ENCODE measurements around the gene B3GNT9. TPM values are rescaled to one million over a fixed set of nuclear protein-coding genes. Genes with fewer than 3 reads are reported as not detected.

The B3GNT9 gene
- total and polyA plus RNA-seq, 2 of the 8 experiments (the other 6 are each of a cell fraction or from before 2014, with no cell fraction given), result 3.5 to 9.0 TPM

DNA sequence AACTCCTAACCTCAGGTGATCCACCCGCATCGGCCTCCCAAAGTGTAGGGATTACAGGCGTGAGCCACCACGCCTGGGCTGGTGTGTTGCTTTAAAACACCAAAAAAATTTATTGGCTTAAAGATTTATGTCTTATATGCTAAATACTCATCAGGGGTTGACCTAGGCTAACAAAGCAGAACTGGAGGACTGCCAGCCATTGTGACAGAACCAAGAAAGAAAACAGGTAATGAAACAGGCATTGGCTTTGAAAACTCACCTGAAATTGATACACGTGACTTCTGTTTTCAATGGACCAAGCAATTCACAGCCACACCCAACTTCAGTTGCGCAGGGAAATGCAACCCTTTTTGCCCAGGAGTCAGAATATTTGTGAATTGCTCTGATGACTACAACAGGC, 46.0 kb downstream of the B3GNT9 start:
- no peak for DNase-seq (ENCODE audit: low read depth in 1 of 2, low spot score in 2 of 2)
- H4K5ac ChIP-seq (ENCODE audit: insufficient read length, low read depth, low read length), result no peak overlapping the region
- no peak overlapping the region for H2BK20ac ChIP-seq (ENCODE audit: low read length)
- H2AFZ ChIP-seq (ENCODE audit: low read length), result no peak overlapping the region
- H2AK5ac ChIP-seq (ENCODE audit: low read depth, low read length), result no peak overlapping the region
- no peak overlapping the region for H3K18ac ChIP-seq (ENCODE audit: extremely low read depth, low read length)
- H3K14ac ChIP-seq (ENCODE audit: insufficient read length), result no peak overlapping the region
- no peak overlapping the region for H2BK5ac ChIP-seq (ENCODE audit: low read depth, low read length)
- H3K27me3 ChIP-seq (replicated peaks in 1 of 4; ENCODE audit: control insufficient read depth in 3 of 4, extremely low read depth in 1 of 4, insufficient read depth in 3 of 4, low read length in 3 of 4), result peaks cover 0 to 4% (median 1%) of the 10 kb centered on the region in 4 experiments; a peak in 2 of 7 replicates
- H3K9ac ChIP-seq (replicated peaks in 1 of 4; ENCODE audit: extremely low read depth in 1 of 4, low read depth in 3 of 4, low read length in 3 of 4), result no peak overlapping the region
- H3K23ac ChIP-seq (ENCODE audit: insufficient read length), result no peak overlapping the region
- no peaks in the 10 kb centered on the region for H4K20me1 ChIP-seq (replicated peaks in 1 of 2; ENCODE audit: control insufficient read depth in 1 of 2, insufficient read depth in 2 of 2, low read length in 2 of 2)
- no peaks in the 10 kb centered on the region; a peak in 1 of 8 replicates for H3K36me3 ChIP-seq (ENCODE audit: control insufficient read depth in 2 of 4, insufficient read depth in 4 of 4, low read length in 3 of 4)
- FAIRE-seq, result no peak
- H3K4me2 ChIP-seq (ENCODE audit: insufficient read depth in 1 of 2, low read depth in 2 of 2, low read length in 2 of 2), result no peak overlapping the region
- H3K4me3 ChIP-seq (ENCODE audit: extremely low read depth in 1 of 4, insufficient read depth in 2 of 4, low read depth in 3 of 4, low read length in 4 of 4), result no peak overlapping the region
- H3K79me2 ChIP-seq (ENCODE audit: control insufficient read depth in 1 of 2, insufficient read depth in 2 of 2, low read length in 2 of 2), result no peaks in the 10 kb centered on the region
- H2BK12ac ChIP-seq (ENCODE audit: low read depth, low read length), result no peak overlapping the region
- no peak overlapping the region for H3K4ac ChIP-seq (replicated peaks; ENCODE audit: insufficient read length, low read depth, low read length)
- H4K8ac ChIP-seq (ENCODE audit: extremely low read depth, insufficient read depth, low read length), result no peak overlapping the region
- no peak overlapping the region for H2BK120ac ChIP-seq (replicated peaks; ENCODE audit: low read depth, low read length)
- no peak overlapping the region for H2BK15ac ChIP-seq (ENCODE audit: low read length)
- peaks cover 7% of the 10 kb centered on the region for H3K23me2 ChIP-seq (ENCODE audit: low read depth, low read length)
- H3K9me3 ChIP-seq (ENCODE audit: insufficient read depth in 2 of 2, low read depth in 1 of 2, low read length in 1 of 2), result no peaks in the 10 kb centered on the region
- 91% methylated on average over 6 of the region's 6 CpGs; no CpG with 5 or more reads in 1 of the 2 experiments for WGBS, 2 experiments (ENCODE audit: extremely low coverage in 1 of 2, insufficient coverage in 1 of 2, insufficient read length in 1 of 2, insufficient replicate concordance in 2 of 2, low coverage in 1 of 2, low lambda C conversion rate in 2 of 2, missing lambda C conversion rate in 1 of 2)
- no peak overlapping the region for H3K56ac ChIP-seq (replicated peaks; ENCODE audit: insufficient read length, low read depth, low read length)
- ChIA-PET CTCF (ENCODE audit: partially characterized antibody) (interaction anchor here (0.5 to 12.0 kb wide), 28 partner anchors 11 to 369 kb away, joined by 3 to 164 read pairs (median 4); partner anchors contain the start of gene NOL3), POLR2A (ENCODE audit: partially characterized antibody) (interaction anchor here (1.0 to 1.5 kb wide), 2 partner anchors 58 to 89 kb away, joined by 3 to 4 read pairs; no protein-coding TSS in a partner anchor)
- no peaks in the 10 kb centered on the region for H3K79me1 ChIP-seq (ENCODE audit: low read depth, low read length)
- TF ChIP-seq ASH2L (IDR thresholded peaks at IDR 0.05; ENCODE audit: low read length), result no peak
- TF ChIP-seq CBX5 (IDR thresholded peaks at IDR 0.05; ENCODE audit: low read depth, low read length), result no peak
- TF ChIP-seq TBP (IDR thresholded peaks at IDR 0.05; ENCODE audit: low read depth, low read length), result no peak
- no peak for TF ChIP-seq SP1 (IDR thresholded peaks at IDR 0.05; ENCODE audit: low read depth, low read length)
- TF ChIP-seq POU5F1 (IDR thresholded peaks at IDR 0.05; ENCODE audit: low read depth, low read length), result no peak
- no peak for TF ChIP-seq BCL11A (IDR thresholded peaks at IDR 0.05; ENCODE audit: low read depth in 2 of 2, low read length in 2 of 2)
- no peak for TF ChIP-seq CEBPB (IDR thresholded peaks at IDR 0.05; ENCODE audit: low read depth, low read length)
- no peak for TF ChIP-seq RNF2 (IDR thresholded peaks at IDR 0.05; ENCODE audit: borderline replicate concordance, low read depth, low read length, missing control alignments, poor library complexity, severe bottlenecking)
- TF ChIP-seq TAF7 (optimal IDR thresholded peaks at IDR 0.05; ENCODE audit: borderline replicate concordance, low read depth, low read length), result no peak
- TF ChIP-seq HDAC6 (IDR thresholded peaks at IDR 0.05; ENCODE audit: low read depth, low read length), result no peak
- no peak for TF ChIP-seq JUN (IDR thresholded peaks at IDR 0.05; ENCODE audit: low read depth, low read length)
- no peak for TF ChIP-seq ZNF274 (IDR thresholded peaks at IDR 0.05; ENCODE audit: borderline replicate concordance, extremely low read depth, low read length)
- no peak for TF ChIP-seq BRCA1 (IDR thresholded peaks at IDR 0.05; ENCODE audit: low read depth, low read length)
- no peak for TF ChIP-seq JUND (IDR thresholded peaks at IDR 0.05; ENCODE audit: low read length)
- no peak overlapping the region for H3K27ac ChIP-seq (ENCODE audit: low read depth, low read length)
- no peak overlapping the region for H4K91ac ChIP-seq (replicated peaks; ENCODE audit: insufficient read length, low read length)
- H3K4me1 ChIP-seq (replicated peaks in 1 of 4; ENCODE audit: control insufficient read depth in 3 of 4, insufficient read depth in 4 of 4, low read length in 3 of 4), result peaks cover 0 to 7% (median 5%) of the 10 kb centered on the region in 4 experiments; a peak in 3 of 7 replicates
